NCI-H526 (cell line): Measurements from ENCODE around the gene WDCP.

ENCODE experiments used
- DNase-seq, 2 experiments: peaks; one replicate each; lab custom pipeline; 2025; lab: John Stamatoyannopoulos, UW

WDCP gene

GRCh38 chr2:23993736-23994269 lies 53.4 kb downstream of the WDCP start:
- no peak for DNase-seq

GRCh38 chr2:23992931-23993330 lies 54.3 kb downstream of the WDCP start:
- no peak for DNase-seq

GRCh38 chr2:23988371-23988770 lies 58.8 kb downstream of the WDCP start:
- DNase-seq: peak in 1 of 2 experiments; percentile 4
